Measurements from ENCODE around the gene EVA1A. TPM values are rescaled to one million over a fixed set of nuclear protein-coding genes. Genes with fewer than 3 reads are reported as not detected.

Gene EVA1A
- total and polyA plus RNA-seq, 3 donors from 2014 or later = 5.2 to 13.8 (median 10.3) TPM

DNA sequence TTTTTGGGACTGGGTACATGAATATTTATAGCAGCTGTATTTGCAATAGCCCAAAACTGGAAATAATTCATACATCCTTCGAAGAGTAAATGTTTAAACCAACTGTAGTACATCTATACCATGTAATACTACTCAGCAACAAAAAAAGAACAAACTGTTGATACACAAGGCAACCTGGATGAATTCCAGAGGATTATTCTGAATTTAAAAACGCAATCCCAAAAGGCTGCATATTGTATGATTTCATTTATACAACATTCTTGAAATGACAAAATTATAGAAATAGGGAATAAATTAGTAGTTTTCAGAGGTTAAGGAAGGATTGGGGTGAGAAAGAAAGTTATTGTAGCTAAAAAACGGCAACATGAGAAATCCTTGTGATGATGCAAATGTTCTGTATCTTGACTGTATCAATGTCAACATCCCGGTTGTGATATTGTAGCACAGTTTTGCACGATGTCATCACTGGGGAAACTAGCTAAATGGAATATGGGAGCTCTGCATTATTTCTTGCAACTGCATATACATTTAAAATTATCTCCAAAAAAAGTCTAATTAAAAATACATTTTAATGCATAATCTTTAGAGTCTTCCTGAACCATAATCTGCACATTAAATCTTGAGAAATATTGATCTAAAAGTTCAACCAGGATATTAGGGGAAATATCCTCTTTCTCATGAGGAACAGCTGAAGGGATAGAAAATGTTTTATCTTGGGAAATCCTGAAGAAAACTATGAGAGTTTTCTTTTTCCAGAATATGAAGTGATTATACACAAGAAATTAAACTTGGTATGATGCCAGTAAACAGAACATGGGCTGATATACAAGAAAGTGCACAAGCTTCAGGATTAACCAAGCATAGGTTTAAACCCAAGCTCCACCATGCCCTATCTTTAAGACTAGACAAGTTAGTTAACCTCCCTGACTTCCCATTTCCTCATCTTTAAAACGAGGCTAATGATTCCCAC, 21.9 kb downstream of the EVA1A start:
- no peaks in the 10 kb centered on the region for H3K36me3 ChIP-seq (ENCODE audit: low read depth, missing control alignments)
- TF ChIP-seq CTCF (IDR thresholded peaks at IDR 0.05) (no peak), POLR2A (IDR thresholded peaks at IDR 0.05) (no peak)
- no peaks in the 10 kb centered on the region for H3K9me3 ChIP-seq
- H3K27me3 ChIP-seq = no peaks in the 10 kb centered on the region
- no peak overlapping the region for H3K27ac ChIP-seq
- no peak for DNase-seq
- no peak overlapping the region for H3K4me3 ChIP-seq
- 71 to 78% methylated on average over 6 of the region's 6 CpGs for WGBS, 2 donors
- intact Hi-C loops (cut with DNase I; ENCODE audit: low total_unique reads) = no loop called here
- H3K4me1 ChIP-seq = no peaks in the 10 kb centered on the region

DNA sequence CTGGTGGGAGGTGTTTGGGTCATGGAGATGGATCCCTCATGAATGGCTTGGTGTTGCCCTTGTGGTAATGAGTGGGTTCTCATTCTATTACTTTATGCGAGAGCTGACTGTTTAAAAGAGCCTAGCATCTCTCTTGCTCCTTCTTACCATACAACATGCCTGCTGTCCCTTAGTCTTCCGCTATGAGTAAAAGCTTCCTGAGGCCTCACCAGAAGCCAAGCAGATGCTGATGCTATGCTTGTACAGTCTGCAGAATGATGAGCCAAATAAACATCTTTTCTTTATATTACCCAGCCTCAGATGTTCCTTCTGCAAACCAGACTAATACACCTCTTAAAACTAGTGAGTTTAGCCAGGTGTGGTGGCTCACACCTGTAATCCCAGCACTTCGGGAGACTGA, 23.1 kb downstream of the EVA1A start:
- H3K4me1 ChIP-seq = no peaks in the 10 kb centered on the region
- H3K4me3 ChIP-seq = no peak overlapping the region
- intact Hi-C loops (cut with DNase I; ENCODE audit: low total_unique reads) = no loop called here

GRCh38 chr2:75533135-75533534, 27.6 kb downstream of the EVA1A start:
- Histone ChIP-seq H3K4me1 (no peaks in the 10 kb centered on the region), H3K27me3 (no peaks in the 10 kb centered on the region), H3K27ac (no peak overlapping the region), H3K36me3 (ENCODE audit: low read depth, missing control alignments) (no peaks in the 10 kb centered on the region), H3K4me3 (no peak overlapping the region), H3K9me3 (no peaks in the 10 kb centered on the region)
- no peak for DNase-seq
- intact Hi-C loops (cut with DNase I; ENCODE audit: low total_unique reads) = no loop called here
- TF ChIP-seq POLR2A (IDR thresholded peaks at IDR 0.05) = no peak
- no peak for TF ChIP-seq CTCF (IDR thresholded peaks at IDR 0.05)
- 76 to 78% methylated on average over 3 of the region's 3 CpGs for WGBS, 2 donors

More for the DNA sequence above, 23.1 kb downstream of the EVA1A start:
- Histone ChIP-seq H3K27ac (no peak overlapping the region), H3K27me3 (no peaks in the 10 kb centered on the region), H3K36me3 (ENCODE audit: low read depth, missing control alignments) (no peaks in the 10 kb centered on the region), H3K9me3 (no peaks in the 10 kb centered on the region)
- WGBS, 2 donors = 96 to 97% methylated on average over 3 of the region's 3 CpGs
- TF ChIP-seq POLR2A (IDR thresholded peaks at IDR 0.05) = no peak
- no peak for DNase-seq

DNA sequence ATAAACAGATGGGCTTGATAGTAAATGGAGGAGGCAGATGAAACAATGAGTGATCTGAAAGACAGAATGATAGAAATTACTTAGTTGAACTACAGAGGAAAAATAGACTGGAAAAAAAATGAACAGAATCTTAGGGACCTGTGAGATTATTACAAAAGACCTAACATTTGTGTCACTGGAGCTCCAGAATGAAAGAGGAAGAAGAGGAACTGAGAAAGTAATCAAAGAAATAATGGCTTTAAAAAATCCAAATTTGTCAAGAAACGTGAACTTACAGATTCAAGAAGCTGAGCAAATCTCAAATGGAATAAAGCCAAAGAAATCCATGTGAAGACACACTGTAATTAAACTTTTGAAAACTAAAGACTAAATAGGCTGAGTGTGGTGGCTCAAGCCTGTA, 28.3 kb downstream of the EVA1A start:
- DNase-seq = no peak
- H3K4me1 ChIP-seq = no peaks in the 10 kb centered on the region
- H3K27ac ChIP-seq = no peak overlapping the region
- no peaks in the 10 kb centered on the region for H3K9me3 ChIP-seq
- no peaks in the 10 kb centered on the region for H3K36me3 ChIP-seq (ENCODE audit: low read depth, missing control alignments)
- intact Hi-C loops (cut with DNase I; ENCODE audit: low total_unique reads) = no loop called here
- 26 to 31% methylated on average over 1 of the region's 1 CpG for WGBS, 2 donors
- TF ChIP-seq CTCF (IDR thresholded peaks at IDR 0.05) (no peak), POLR2A (IDR thresholded peaks at IDR 0.05) (no peak)
- H3K4me3 ChIP-seq = no peak overlapping the region
- no peaks in the 10 kb centered on the region for H3K27me3 ChIP-seq

- H3K4me3 ChIP-seq = no peak overlapping the region
- intact Hi-C loops (cut with DNase I; ENCODE audit: low total_unique reads) = no loop called here
- H3K27ac ChIP-seq = no peak overlapping the region
- no peaks in the 10 kb centered on the region for H3K9me3 ChIP-seq
- H3K36me3 ChIP-seq (ENCODE audit: low read depth, missing control alignments) = no peaks in the 10 kb centered on the region
- TF ChIP-seq CTCF (IDR thresholded peaks at IDR 0.05) (no peak), POLR2A (IDR thresholded peaks at IDR 0.05) (no peak)
- WGBS, 2 donors = 85 to 89% methylated on average over 3 to 5 of the region's 5 CpGs
- H3K27me3 ChIP-seq = no peaks in the 10 kb centered on the region
- H3K4me1 ChIP-seq = no peaks in the 10 kb centered on the region
- no peak for DNase-seq
Observed at GRCh38 chr2:75528221-75528977, 32.3 kb downstream of the EVA1A start.

Measured in testis (tissue), 3 donors.